GM13976 (cell line): ENCODE measurements around the gene VRK3.
"Not testable (repeated sequence)": the region's sequence is repeated elsewhere in the genome, so short reads cannot be mapped to it uniquely, and the experiment has no call there.

Experiments used
- DNase-seq: peaks from one replicate; pipeline ENCODE4 v3.0.0; 2012; ENCODE audit warnings: low spot score
- CTCF ChIP-seq: IDR thresholded peaks from 2 replicates; pipeline ENCODE4 v1.5.1; 2012; ENCODE audit warnings: borderline replicate concordance, mild to moderate bottlenecking; ENCODE audit not compliant: insufficient read depth; ENCODE audit errors: extremely low read depth, missing control alignments, control extremely low read depth
- in situ Hi-C: fragments of 300-500 bp; cut with MboI; formaldehyde crosslinking; loops from one replicate; pipeline ENCODE4 v1.12.0; 2022; ENCODE audit warnings: low sequenced_read_pairs, mixed read lengths, inconsistent platforms; ENCODE audit not compliant: unreplicated experiment

The VRK3 gene

GRCh38 chr19:50058425-50058824 is 33.3 kb upstream of the VRK3 start:
- TF ChIP-seq CTCF, result no peak
- DNase-seq, result no peak
- in situ Hi-C loops, result no loop called here

GRCh38 chr19:50053119-50053518 is 27.9 kb upstream of the VRK3 start:
- in situ Hi-C loops, result no loop called here
- DNase-seq, result no peak
- TF ChIP-seq CTCF, result no peak

GRCh38 chr19:50051964-50052363 is 26.8 kb upstream of the VRK3 start:
- in situ Hi-C loops, result no loop called here
- no peak for DNase-seq
- TF ChIP-seq CTCF, result no peak

GRCh38 chr19:50051228-50051895 is 26.2 kb upstream of the VRK3 start:
- DNase-seq, in situ Hi-C loops: not testable (repeated sequence)

- DNase-seq, result peak; percentile 76
- no peak for TF ChIP-seq CTCF
- in situ Hi-C loops, result no loop called here
Observed at GRCh38 chr19:50050406-50051227, 25.4 kb upstream of the VRK3 start.

GRCh38 chr19:50047671-50048070 is 22.5 kb upstream of the VRK3 start:
- in situ Hi-C loops, result no loop called here
- TF ChIP-seq CTCF, result no peak
- DNase-seq, result no peak
